IPS-15b (cell line): ENCODE results near the gene H2BK1.

Experiments
- H3K27me3 ChIP-seq: one replicate; pipeline ENCODE4 v1.6.1; 2013; ENCODE audit warnings: low read length; ENCODE audit not compliant: control insufficient read depth, insufficient read depth
- H3K36me3 ChIP-seq: one replicate; pipeline ENCODE4 v1.6.1; 2013; ENCODE audit warnings: low read length; ENCODE audit not compliant: control insufficient read depth, insufficient read depth
- H3K4me1 ChIP-seq: one replicate; pipeline ENCODE4 v1.6.1; 2013; ENCODE audit warnings: mild to moderate bottlenecking, low read length; ENCODE audit not compliant: control insufficient read depth, insufficient read depth
- H3K4me3 ChIP-seq: one replicate; pipeline ENCODE4 v1.5.1; 2013; ENCODE audit warnings: low read depth, low read length
- H3K9ac ChIP-seq: one replicate; pipeline ENCODE4 v1.6.1; 2013; ENCODE audit warnings: low read depth, mild to moderate bottlenecking, low read length
- H3K9me3 ChIP-seq: one replicate; pipeline ENCODE4 v1.6.1; 2013; ENCODE audit warnings: mild to moderate bottlenecking, low read length; ENCODE audit not compliant: control insufficient read depth, insufficient read depth

The H2BK1 gene

GRCh38 chr7:151237244-151238189, 27.2 kb upstream of the H2BK1 start:
- H3K4me3 ChIP-seq, result no peak overlapping the region
- no peaks in the 10 kb centered on the region for H3K9me3 ChIP-seq
- peaks cover 3% of the 10 kb centered on the region for H3K4me1 ChIP-seq
- peaks cover 22% of the 10 kb centered on the region for H3K36me3 ChIP-seq
- H3K9ac ChIP-seq, result no peak overlapping the region
- no peaks in the 10 kb centered on the region for H3K27me3 ChIP-seq

GRCh38 chr7:151236406-151236805, 26.1 kb upstream of the H2BK1 start:
- Histone ChIP-seq H3K4me1 (peaks cover 3% of the 10 kb centered on the region), H3K27me3 (no peaks in the 10 kb centered on the region), H3K9ac (no peak overlapping the region), H3K9me3 (no peaks in the 10 kb centered on the region), H3K36me3 (peaks cover 22% of the 10 kb centered on the region), H3K4me3 (no peak overlapping the region)

GRCh38 chr7:151235091-151235787, 25.0 kb upstream of the H2BK1 start:
- no peak overlapping the region for H3K9ac ChIP-seq
- peaks cover 22% of the 10 kb centered on the region for H3K36me3 ChIP-seq
- no peaks in the 10 kb centered on the region for H3K27me3 ChIP-seq
- H3K4me3 ChIP-seq, result no peak overlapping the region
- no peaks in the 10 kb centered on the region for H3K9me3 ChIP-seq
- peaks cover 3% of the 10 kb centered on the region for H3K4me1 ChIP-seq

GRCh38 chr7:151233804-151234203, 23.5 kb upstream of the H2BK1 start:
- H3K27me3 ChIP-seq, result no peaks in the 10 kb centered on the region
- H3K4me3 ChIP-seq, result peak overlapping the region; percentile 79
- H3K4me1 ChIP-seq, result peaks cover 3% of the 10 kb centered on the region
- peaks cover 22% of the 10 kb centered on the region for H3K36me3 ChIP-seq
- H3K9me3 ChIP-seq, result no peaks in the 10 kb centered on the region
- peak overlapping the region; percentile 85 for H3K9ac ChIP-seq

GRCh38 chr7:151232917-151233701, 22.8 kb upstream of the H2BK1 start:
- H3K4me1 ChIP-seq, result peaks cover 3% of the 10 kb centered on the region
- peak overlapping the region; percentile 85 for H3K9ac ChIP-seq
- H3K9me3 ChIP-seq, result no peaks in the 10 kb centered on the region
- peaks cover 22% of the 10 kb centered on the region for H3K36me3 ChIP-seq
- H3K4me3 ChIP-seq, result peak overlapping the region; percentile 79
- H3K27me3 ChIP-seq, result no peaks in the 10 kb centered on the region

GRCh38 chr7:151232091-151232916, 22.0 kb upstream of the H2BK1 start, which contains the start of gene CHPF2:
TSS of gene CHPF2 (plus strand) at chr7:151232483. CDS start at chr7:151234012, 1,529 bp downstream.
- peaks cover 5% of the 10 kb centered on the region for H3K4me1 ChIP-seq
- peaks cover 17% of the 10 kb centered on the region for H3K36me3 ChIP-seq
- H3K9ac ChIP-seq, result peak within 1 kb of the TSS; percentile 85
- H3K27me3 ChIP-seq, result no peaks in the 10 kb centered on the region
- H3K4me3 ChIP-seq, result peak within 1 kb of the TSS; percentile 79
- H3K9me3 ChIP-seq, result no peaks in the 10 kb centered on the region

- Histone ChIP-seq H3K4me3 (no peak overlapping the region), H3K36me3 (peaks cover 11% of the 10 kb centered on the region), H3K9ac (no peak overlapping the region), H3K4me1 (peaks cover 6% of the 10 kb centered on the region), H3K9me3 (no peaks in the 10 kb centered on the region), H3K27me3 (no peaks in the 10 kb centered on the region)
Measured at GRCh38 chr7:151231080-151231479, 20.8 kb upstream of the H2BK1 start.

GRCh38 chr7:151229249-151229648, 19.0 kb upstream of the H2BK1 start:
- H3K36me3 ChIP-seq, result peaks cover 5% of the 10 kb centered on the region
- no peak overlapping the region for H3K4me3 ChIP-seq
- peaks cover 9% of the 10 kb centered on the region for H3K4me1 ChIP-seq
- no peak overlapping the region for H3K9ac ChIP-seq
- no peaks in the 10 kb centered on the region for H3K9me3 ChIP-seq
- H3K27me3 ChIP-seq, result no peaks in the 10 kb centered on the region

- H3K36me3 ChIP-seq, result peaks cover 14% of the 10 kb centered on the region
- no peaks in the 10 kb centered on the region for H3K9me3 ChIP-seq
- H3K4me1 ChIP-seq, result peaks cover 6% of the 10 kb centered on the region
- H3K4me3 ChIP-seq, result peak overlapping the region; percentile 84
- no peaks in the 10 kb centered on the region for H3K27me3 ChIP-seq
- H3K9ac ChIP-seq, result peak overlapping the region; percentile 79
Measured at GRCh38 chr7:151228024-151228866, 18.0 kb upstream of the H2BK1 start.
